HEK293T (cell line): ENCODE data around the gene ZNF516.

Source experiments
- CTCF ChIA-PET: fragments of 350-600 bp; formaldehyde crosslinking; extraction: SDS; loops from one replicate; lab custom pipeline; 2021; ENCODE audit warnings: antibody characterized with exemption, inconsistent platforms; lab: Yijun Ruan, JAX
- POLR2A ChIA-PET: fragments of 350-600 bp; formaldehyde crosslinking; extraction: SDS; loops from one replicate; lab custom pipeline; 2020; ENCODE audit warnings: antibody characterized with exemption, inconsistent platforms; lab: Yijun Ruan, JAX
- DNase-seq: peaks from one replicate; pipeline ENCODE4 v3.0.0; 2012; ENCODE audit warnings: mixed read lengths; ENCODE audit errors: extremely low spot score
- ARNT ChIP-seq: fragments of 450-650 bp; IDR thresholded peaks from 2 replicates; pipeline ENCODE4 v1.6.1; 2017; ENCODE audit warnings: mild to moderate bottlenecking
- BHLHE40 ChIP-seq: fragments of 450-650 bp; IDR thresholded peaks from 2 replicates; pipeline ENCODE4 v1.6.1; 2016; ENCODE audit warnings: mild to moderate bottlenecking, moderate library complexity, borderline replicate concordance
- CTBP1 ChIP-seq: fragments of 450-650 bp; IDR thresholded peaks from 2 replicates; pipeline ENCODE4 v1.6.1; 2016; ENCODE audit warnings: borderline replicate concordance
- ELF4 ChIP-seq: fragments of 450-650 bp; IDR thresholded peaks from 2 replicates; pipeline ENCODE4 v1.6.1; 2017; ENCODE audit warnings: antibody characterized with exemption
- FOXA1 ChIP-seq: fragments of 450-650 bp; IDR thresholded peaks from 2 replicates; pipeline ENCODE4 v1.6.1; 2016; ENCODE audit warnings: mild to moderate bottlenecking
- FOXK2 ChIP-seq: fragments of 450-650 bp; IDR thresholded peaks from 2 replicates; pipeline ENCODE4 v1.6.1; 2016; ENCODE audit warnings: mild to moderate bottlenecking
- FOXM1 ChIP-seq: fragments of 450-650 bp; IDR thresholded peaks from 2 replicates; pipeline ENCODE4 v1.6.1; 2017; ENCODE audit warnings: mild to moderate bottlenecking, borderline replicate concordance
- HDGF ChIP-seq: fragments of 450-650 bp; IDR thresholded peaks from 2 replicates; pipeline ENCODE4 v1.6.1; 2017; ENCODE audit warnings: antibody characterized with exemption, borderline replicate concordance
- L3MBTL2 ChIP-seq: fragments of 450-650 bp; conservative IDR thresholded peaks from 2 replicates; pipeline ENCODE4 v1.6.1; 2016; ENCODE audit warnings: mild to moderate bottlenecking
- LEF1 ChIP-seq: fragments of 450-650 bp; IDR thresholded peaks from 2 replicates; pipeline ENCODE4 v1.6.1; 2017; ENCODE audit warnings: mild to moderate bottlenecking, borderline replicate concordance
- NFRKB ChIP-seq: fragments of 450-650 bp; IDR thresholded peaks from 2 replicates; pipeline ENCODE4 v1.6.1; 2016; ENCODE audit warnings: mild to moderate bottlenecking, moderate library complexity
- SP1 ChIP-seq: fragments of 450-650 bp; IDR thresholded peaks from 2 replicates; pipeline ENCODE4 v1.6.1; 2017
- SUZ12 ChIP-seq: fragments of 450-650 bp; IDR thresholded peaks from 2 replicates; pipeline ENCODE4 v1.6.1; 2016; ENCODE audit warnings: mild to moderate bottlenecking
- TARDBP ChIP-seq: fragments of 450-650 bp; IDR thresholded peaks from 2 replicates; pipeline ENCODE4 v1.6.1; 2016
- ZNF384 ChIP-seq: fragments of 450-650 bp; IDR thresholded peaks from 2 replicates; pipeline ENCODE4 v1.6.1; 2016
- TF ChIP-seq, protein P1 (sequence below): fragments of 450-650 bp; IDR thresholded peaks from 2 replicates; pipeline ENCODE4 v1.6.1; 2016

ZNF516 gene

DNA sequence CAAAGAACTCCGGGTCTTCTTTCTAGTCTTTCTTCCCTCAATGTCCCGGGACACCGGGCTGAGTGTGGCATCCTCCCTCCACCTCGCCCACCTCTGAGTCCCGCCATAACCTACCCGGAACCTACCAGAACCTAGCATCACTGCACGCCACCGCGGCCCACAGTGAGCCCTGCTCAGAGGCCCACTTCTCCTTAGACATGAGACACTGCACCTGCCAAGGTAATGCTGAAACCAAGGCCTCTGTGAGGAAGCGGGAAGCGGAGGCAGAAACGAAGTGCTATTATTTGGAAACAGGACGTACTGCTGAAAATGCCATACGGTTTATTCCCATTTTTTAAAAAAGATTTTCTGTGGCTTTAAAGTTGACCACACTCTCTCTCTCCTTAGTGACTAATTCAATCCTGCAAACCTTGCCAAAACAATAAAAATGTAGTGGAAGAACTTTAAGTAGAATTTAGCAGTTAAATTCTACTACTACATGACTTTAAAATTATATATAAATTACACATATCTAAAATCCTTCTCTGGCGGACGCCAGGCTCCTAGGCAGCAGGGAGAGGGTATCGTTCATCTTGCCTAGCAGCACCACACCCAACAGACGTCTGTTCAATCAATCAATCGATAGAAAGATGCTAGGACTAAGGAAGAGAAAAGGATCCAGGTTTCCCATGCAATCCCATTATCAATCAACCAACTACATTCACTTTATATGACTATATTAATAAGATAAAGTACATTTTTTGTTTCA is 82.0 kb downstream of the ZNF516 start:
- POLR2A ChIA-PET, result no interaction called here
- CTCF ChIA-PET, result no interaction called here
- no peak for DNase-seq
- TF ChIP-seq NFRKB (no peak), HDGF (no peak), FOXM1 (no peak), ZNF384 (no peak), FOXA1 (no peak), TARDBP (no peak), SP1 (no peak), CTBP1 (no peak), SUZ12 (no peak), LEF1 (no peak), ELF4 (no peak), L3MBTL2 (no peak), ARNT (no peak), FOXK2 (no peak), BHLHE40 (no peak)
- TF ChIP-seq, protein P1, sequence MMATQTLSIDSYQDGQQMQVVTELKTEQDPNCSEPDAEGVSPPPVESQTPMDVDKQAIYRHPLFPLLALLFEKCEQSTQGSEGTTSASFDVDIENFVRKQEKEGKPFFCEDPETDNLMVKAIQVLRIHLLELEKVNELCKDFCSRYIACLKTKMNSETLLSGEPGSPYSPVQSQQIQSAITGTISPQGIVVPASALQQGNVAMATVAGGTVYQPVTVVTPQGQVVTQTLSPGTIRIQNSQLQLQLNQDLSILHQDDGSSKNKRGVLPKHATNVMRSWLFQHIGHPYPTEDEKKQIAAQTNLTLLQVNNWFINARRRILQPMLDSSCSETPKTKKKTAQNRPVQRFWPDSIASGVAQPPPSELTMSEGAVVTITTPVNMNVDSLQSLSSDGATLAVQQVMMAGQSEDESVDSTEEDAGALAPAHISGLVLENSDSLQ, result no peak

DNA sequence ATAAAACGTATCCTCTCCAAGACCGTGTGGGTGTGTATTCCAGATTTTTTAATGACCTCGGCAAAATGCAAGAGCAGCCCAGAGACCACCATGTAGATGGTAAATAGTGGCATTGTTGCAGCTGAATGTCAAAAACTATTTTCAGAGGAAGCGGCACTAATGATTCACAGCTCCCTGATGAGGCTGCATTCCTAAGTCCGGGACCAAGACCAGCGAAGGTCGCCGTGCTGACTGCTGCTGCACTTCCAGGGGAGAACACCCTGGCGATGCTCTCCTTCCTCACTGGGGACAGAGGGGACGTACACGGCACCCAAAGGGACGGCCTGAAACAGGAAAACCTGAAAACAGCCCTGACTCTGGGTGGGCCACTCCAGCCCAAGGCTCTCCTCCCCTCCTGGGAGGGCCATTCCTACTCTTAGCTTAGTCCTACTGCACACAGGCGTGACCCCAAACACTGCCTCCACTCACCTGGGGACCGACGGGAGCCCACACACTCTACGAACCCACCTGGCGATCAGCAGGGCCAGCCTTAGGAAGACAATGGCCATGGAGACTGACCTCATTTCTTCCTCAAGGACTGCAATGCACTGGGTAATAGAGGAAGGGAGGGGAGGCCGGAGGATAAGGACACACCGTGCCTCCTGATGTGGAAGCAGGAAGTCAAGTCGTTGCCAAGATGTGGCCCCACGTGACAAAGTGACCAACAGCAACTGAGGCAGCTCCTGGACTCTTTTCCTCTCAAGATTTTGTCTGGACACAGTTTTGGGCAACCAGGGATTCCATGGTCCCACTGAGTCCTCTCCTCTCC is 82.8 kb downstream of the ZNF516 start:
- TF ChIP-seq FOXA1 (no peak), HDGF (no peak), CTBP1 (no peak), SP1 (no peak), NFRKB (no peak), TARDBP (no peak), ELF4 (no peak), L3MBTL2 (no peak)
- TF ChIP-seq, protein P1, result no peak
- DNase-seq, result no peak
- CTCF ChIA-PET, result no interaction called here
- POLR2A ChIA-PET, result no interaction called here

DNA sequence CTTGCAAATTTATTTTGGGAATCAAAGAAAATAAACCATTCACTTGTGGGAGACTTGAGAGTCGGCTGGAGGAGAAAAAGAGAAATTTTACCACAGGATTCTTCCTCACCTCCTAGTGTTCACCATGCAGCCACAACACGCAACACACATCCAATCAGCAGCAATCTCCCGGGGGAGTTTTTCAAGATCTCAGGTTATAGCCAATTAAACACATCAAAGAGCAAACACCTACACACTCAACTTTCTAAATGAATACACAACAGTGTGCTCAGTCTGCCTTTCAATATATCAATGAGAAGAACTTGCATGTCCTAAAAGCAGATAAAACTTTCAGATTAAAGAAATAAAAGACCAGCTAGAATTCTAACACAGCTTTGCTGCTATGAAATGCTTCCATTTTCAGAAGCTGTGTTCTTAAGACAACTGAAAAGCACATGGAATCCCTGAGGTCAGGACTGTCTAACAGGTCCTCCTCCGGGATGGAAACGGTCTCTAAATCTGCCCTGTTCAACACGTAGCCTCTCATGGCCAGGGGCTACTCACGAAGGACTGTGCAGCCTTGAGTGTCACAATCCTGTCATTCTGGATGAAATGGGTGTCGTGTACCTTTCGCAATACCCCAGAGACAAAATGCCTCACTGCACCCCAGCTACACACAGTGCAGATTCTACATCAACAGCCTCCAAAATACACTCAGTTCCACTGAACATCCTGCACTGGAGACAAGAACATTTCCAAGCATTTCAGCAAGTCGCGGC is 84.2 kb downstream of the ZNF516 start:
- DNase-seq, result no peak
- POLR2A ChIA-PET, result no interaction called here
- TF ChIP-seq ELF4 (no peak), BHLHE40 (no peak), SUZ12 (no peak), SP1 (no peak), FOXA1 (no peak), TARDBP (no peak), NFRKB (no peak), LEF1 (no peak), CTBP1 (no peak), ARNT (no peak), ZNF384 (no peak), L3MBTL2 (no peak), HDGF (no peak)
- CTCF ChIA-PET, result no interaction called here

DNA sequence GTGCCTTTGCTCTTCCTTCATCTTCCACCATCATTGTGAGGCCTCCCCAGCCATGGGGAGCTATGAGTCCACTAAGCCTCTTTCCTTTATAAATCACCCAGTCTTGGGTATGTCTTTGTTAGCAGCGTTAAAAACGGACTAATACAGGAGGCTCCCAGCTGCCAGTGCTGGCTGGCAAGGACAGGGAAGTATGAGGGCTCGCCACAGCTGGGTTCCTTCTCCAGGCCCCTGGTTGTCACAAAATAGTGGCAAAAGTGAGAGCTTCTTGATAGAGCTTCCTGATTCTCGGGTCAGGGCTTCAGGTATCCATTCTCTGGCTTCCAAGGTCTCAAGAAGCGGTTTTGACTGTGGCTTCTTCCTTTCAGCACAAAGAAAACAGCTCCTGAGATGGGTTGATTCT is 85.0 kb downstream of the ZNF516 start:
- no peak for DNase-seq
- ChIA-PET POLR2A (no interaction called here), CTCF (interaction anchor here (0.5 kb wide), 1 partner anchor 70 kb away, joined by 3 read pairs; no protein-coding TSS in a partner anchor)
- TF ChIP-seq HDGF (no peak), NFRKB (no peak), ARNT (no peak), FOXK2 (no peak)

DNA sequence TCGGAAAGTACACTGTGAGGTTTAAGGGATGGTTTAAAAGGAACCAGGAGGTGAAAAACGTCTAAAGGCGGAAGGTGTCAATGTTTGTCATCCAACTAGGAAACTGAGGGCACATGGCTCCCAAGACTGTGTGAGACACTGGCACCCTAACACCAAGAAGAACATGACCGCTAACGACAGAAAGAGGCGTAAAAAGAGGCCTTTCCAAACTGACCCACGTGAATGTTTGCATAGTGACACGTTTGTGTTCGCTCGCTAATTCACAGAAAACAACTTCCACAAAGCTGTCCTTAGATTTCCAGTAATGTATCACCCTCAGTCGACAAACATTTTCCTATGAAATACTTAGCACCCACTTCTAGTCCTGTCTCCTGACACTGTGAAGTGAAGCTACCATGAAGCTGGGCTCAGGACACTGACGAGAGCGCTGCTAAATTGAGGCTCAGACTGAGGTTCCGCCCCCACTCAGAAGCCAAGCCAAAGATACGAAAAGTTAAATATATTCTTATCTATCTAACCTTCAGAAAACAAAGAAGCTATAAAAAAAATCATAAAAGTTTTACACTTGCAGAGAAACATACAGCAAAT is 86.5 kb downstream of the ZNF516 start:
- ChIA-PET CTCF (no interaction called here), POLR2A (no interaction called here)
- no peak for DNase-seq

More for the DNA sequence above, 86.5 kb downstream of the ZNF516 start:
- TF ChIP-seq LEF1 (no peak), SP1 (no peak), ELF4 (no peak), FOXK2 (no peak), SUZ12 (no peak), FOXA1 (no peak), ZNF384 (no peak), NFRKB (no peak), FOXM1 (no peak), HDGF (no peak), ARNT (no peak), L3MBTL2 (no peak), CTBP1 (no peak), BHLHE40 (no peak)
- TF ChIP-seq, protein P1, result no peak
